Esophagus muscularis mucosa (tissue), 4 donors: ENCODE results near the gene GZMH. TPM values are rescaled to one million over a fixed set of nuclear protein-coding genes. Genes with fewer than 3 reads are reported as not detected.

Source experiments
- DNase-seq: peaks from one replicate; pipeline ENCODE4 v3.0.0-alpha.2; 2017; ENCODE audit errors: extremely low spot score
- H3K27ac ChIP-seq, 4 donors: fragments of 200-600 bp; sonication (generic); replicated peaks in 1 of 4; 1 replicate in 3 of 4; 2 replicates in 1 of 4; pipeline ENCODE4 v1.5.1; 2016 to 2019; ENCODE audit warnings: mild to moderate bottlenecking in 1 of 4
- H3K27me3 ChIP-seq, 4 donors: fragments of 200-600 bp; sonication (generic); one replicate each; pipeline versions ENCODE4 v1.5.1 to v1.6.0; 2016 to 2019
- H3K36me3 ChIP-seq, 4 donors: fragments of 200-600 bp; sonication (generic); one replicate each; pipeline ENCODE4 v1.5.1; 2016 to 2019
- H3K4me1 ChIP-seq, 4 donors: fragments of 200-600 bp; sonication (generic); one replicate each; pipeline ENCODE4 v1.5.1; 2016 to 2019
- H3K4me3 ChIP-seq, 4 donors: fragments of 200-600 bp; sonication (generic); 1 replicate in 2 of 4; 2 replicates in 2 of 4; pipeline ENCODE4 v1.5.1; 2016 to 2019; ENCODE audit warnings: mild to moderate bottlenecking in 4 of 4, moderate library complexity in 1 of 4
- H3K9me3 ChIP-seq, 4 donors: fragments of 200-600 bp; sonication (generic); 1 replicate in 3 of 4; 2 replicates in 1 of 4; pipeline ENCODE4 v1.5.1; 2016 to 2019
- EP300 ChIP-seq: sonication (generic); formaldehyde crosslinking; IDR thresholded peaks from one replicate; pipeline ENCODE4 v1.6.1; 2017; ENCODE audit warnings: antibody characterized with exemption
- POLR2A ChIP-seq: fragments of 450-650 bp; IDR thresholded peaks from one replicate; pipeline ENCODE4 v1.6.1; 2017; ENCODE audit warnings: antibody characterized with exemption, moderate library complexity, mild to moderate bottlenecking, low read depth
- POLR2AphosphoS5 ChIP-seq, 2 donors: sonication (generic); formaldehyde crosslinking; IDR thresholded peaks; one replicate each; pipeline ENCODE4 v1.6.1; 2017; ENCODE audit warnings: antibody characterized with exemption in 2 of 2
- WGBS: methylation state at CpG from one replicate; pipeline ENCODE4 v1.1.5; 2018; 5-methylcytosine and 5-hydroxymethylcytosine counted together
- intact Hi-C: fragments of 100-400 bp; cut with DNase I; formaldehyde crosslinking; loops from one replicate; pipeline ENCODE4 v1.15.1; 2023
- total RNA-seq, 4 donors: library from RNA; depleted of rRNA; stranded (reverse); fragments of >200 nt; gene quantifications; one replicate each; pipeline versions ENCODE4 v1.1.0 to v1.2.1, GENCODE V29; 2016
- TF ChIP-seq, protein P1 (sequence below), 3 experiments: fragments of 200-600 bp in 2 of 3; fragments of 450-650 bp in 1 of 3; sonication (generic) in 2 of 3; IDR thresholded peaks; one replicate each; pipeline ENCODE4 v1.5.1; 2017 to 2019; ENCODE audit warnings: antibody characterized with exemption in 3 of 3, mild to moderate bottlenecking in 2 of 3, moderate library complexity in 1 of 3

GZMH gene
- total RNA-seq, 4 donors from 2014 or later: 0.50 to 1.3 (median 0.97) TPM; not detected in 1

DNA sequence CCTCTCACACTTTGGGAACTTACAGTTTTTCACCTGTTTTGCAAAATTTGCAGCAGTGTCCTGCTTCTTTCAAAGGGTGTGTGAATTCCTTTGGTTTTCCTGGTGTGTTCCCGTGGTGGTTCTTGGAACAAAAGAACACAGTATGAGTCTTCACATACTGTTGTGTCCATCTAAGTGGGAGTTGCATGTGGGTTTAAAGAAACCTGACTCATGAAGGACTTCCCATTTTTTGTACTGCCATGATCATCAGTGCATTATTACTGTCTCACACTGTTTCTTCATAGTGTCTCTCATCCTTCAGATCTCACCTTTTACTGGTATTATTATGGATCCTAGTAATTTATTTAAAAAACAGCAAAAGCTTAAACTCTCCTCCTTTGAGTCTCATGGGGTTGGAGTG lies 3.8 kb upstream of the GZMH start:
- TF ChIP-seq, protein P1, sequence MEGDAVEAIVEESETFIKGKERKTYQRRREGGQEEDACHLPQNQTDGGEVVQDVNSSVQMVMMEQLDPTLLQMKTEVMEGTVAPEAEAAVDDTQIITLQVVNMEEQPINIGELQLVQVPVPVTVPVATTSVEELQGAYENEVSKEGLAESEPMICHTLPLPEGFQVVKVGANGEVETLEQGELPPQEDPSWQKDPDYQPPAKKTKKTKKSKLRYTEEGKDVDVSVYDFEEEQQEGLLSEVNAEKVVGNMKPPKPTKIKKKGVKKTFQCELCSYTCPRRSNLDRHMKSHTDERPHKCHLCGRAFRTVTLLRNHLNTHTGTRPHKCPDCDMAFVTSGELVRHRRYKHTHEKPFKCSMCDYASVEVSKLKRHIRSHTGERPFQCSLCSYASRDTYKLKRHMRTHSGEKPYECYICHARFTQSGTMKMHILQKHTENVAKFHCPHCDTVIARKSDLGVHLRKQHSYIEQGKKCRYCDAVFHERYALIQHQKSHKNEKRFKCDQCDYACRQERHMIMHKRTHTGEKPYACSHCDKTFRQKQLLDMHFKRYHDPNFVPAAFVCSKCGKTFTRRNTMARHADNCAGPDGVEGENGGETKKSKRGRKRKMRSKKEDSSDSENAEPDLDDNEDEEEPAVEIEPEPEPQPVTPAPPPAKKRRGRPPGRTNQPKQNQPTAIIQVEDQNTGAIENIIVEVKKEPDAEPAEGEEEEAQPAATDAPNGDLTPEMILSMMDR (IDR thresholded peaks at IDR 0.05): no peak
- TF ChIP-seq POLR2A: no peak
- TF ChIP-seq POLR2AphosphoS5 (IDR thresholded peaks at IDR 0.05): no peak
- TF ChIP-seq EP300: no peak
- Histone ChIP-seq H3K4me1 (no peaks in the 10 kb centered on the region), H3K9me3 (peaks cover 0 to 5% (median 0%) of the 10 kb centered on the region in 4 donors), H3K36me3 (no peaks in the 10 kb centered on the region), H3K27ac (no peak overlapping the region), H3K27me3 (no peaks in the 10 kb centered on the region), H3K4me3 (no peak overlapping the region)
- WGBS: 33% methylated on average over 1 of the region's 1 CpG
- intact Hi-C loops: no loop called here
- no peak for DNase-seq

DNA sequence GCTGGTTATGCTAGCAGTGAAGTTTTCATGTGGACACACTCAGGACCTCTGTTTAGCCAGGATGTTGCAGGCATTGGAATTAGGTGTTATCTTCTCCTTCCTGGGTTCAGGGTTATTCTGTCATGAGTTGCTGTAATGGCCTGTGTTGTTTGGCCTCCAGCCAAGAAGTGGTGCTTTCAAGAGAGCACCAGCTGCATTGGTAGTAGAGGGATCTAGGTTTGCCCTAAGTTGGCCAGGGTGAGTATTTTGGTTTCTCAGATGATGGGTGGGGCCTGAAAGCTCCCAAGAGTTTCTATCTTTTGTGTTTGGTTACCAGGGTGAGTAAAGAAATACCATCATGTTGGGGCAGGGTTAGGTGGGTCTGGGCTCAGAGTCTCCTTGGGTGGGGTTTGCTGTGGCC lies 2.7 kb upstream of the GZMH start:
- TF ChIP-seq EP300 (no peak), POLR2AphosphoS5 (IDR thresholded peaks at IDR 0.05) (no peak), POLR2A (no peak)
- TF ChIP-seq, protein P1 (IDR thresholded peaks at IDR 0.05): no peak
- H3K36me3 ChIP-seq: no peaks in the 10 kb centered on the region
- no peak overlapping the region for H3K27ac ChIP-seq
- intact Hi-C loops: no loop called here
- no peak for DNase-seq
- H3K4me1 ChIP-seq: no peaks in the 10 kb centered on the region
- H3K4me3 ChIP-seq: no peak overlapping the region
- H3K9me3 ChIP-seq: no peaks in the 10 kb centered on the region
- no peaks in the 10 kb centered on the region for H3K27me3 ChIP-seq

DNA sequence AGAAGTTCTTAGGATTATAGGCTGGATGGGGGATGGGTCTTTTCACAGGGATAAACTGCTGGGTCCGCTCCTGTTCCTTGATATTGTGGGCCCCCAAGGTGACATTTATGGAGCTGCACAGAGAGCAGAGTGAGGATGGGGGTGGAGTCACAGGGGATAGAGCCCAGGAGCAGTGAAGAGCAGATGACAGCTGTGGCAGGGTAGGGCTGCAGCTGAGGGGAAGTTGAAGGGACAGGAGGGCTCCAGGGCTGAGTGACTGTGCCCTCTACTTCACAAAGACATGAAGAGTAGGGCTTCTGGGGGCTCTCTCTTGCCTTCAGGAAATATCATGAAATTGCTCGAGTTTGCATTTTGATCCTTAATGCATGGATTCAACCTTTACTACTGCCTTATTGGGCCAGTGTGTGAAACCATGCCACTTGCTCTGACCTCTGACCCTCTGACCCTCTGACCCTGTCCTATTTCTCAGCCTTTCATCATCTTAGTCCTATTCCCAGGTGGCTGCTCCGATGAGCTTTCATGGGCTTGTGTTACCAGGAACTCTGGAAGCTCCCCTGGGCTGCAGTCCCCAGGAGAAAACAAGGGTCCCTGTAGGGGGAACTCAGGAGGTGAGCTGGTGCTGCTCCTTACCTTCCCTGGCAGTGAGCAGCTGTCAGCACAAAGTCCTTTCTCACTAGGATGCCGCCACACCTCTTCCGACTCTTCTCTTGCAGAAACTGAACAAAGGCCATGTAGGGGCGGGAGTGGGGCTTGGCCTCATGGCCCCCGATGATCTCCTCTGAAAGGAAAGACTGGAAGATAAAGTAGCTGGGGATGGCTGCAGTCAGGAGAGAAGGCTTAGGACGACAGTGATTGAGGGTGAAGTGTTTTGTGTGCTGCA lies 1.6 kb downstream of the GZMH start:
- H3K36me3 ChIP-seq: no peaks in the 10 kb centered on the region
- 48% methylated on average over 8 of the region's 8 CpGs for WGBS
- TF ChIP-seq POLR2A (no peak), EP300 (no peak), POLR2AphosphoS5 (IDR thresholded peaks at IDR 0.05) (no peak)
- TF ChIP-seq, protein P1 (IDR thresholded peaks at IDR 0.05): no peak
- no peaks in the 10 kb centered on the region for H3K27me3 ChIP-seq
- H3K4me3 ChIP-seq: no peak overlapping the region
- intact Hi-C loops: no loop called here
- no peak for DNase-seq
- no peaks in the 10 kb centered on the region for H3K4me1 ChIP-seq
- H3K27ac ChIP-seq: no peak overlapping the region
- no peaks in the 10 kb centered on the region for H3K9me3 ChIP-seq

DNA sequence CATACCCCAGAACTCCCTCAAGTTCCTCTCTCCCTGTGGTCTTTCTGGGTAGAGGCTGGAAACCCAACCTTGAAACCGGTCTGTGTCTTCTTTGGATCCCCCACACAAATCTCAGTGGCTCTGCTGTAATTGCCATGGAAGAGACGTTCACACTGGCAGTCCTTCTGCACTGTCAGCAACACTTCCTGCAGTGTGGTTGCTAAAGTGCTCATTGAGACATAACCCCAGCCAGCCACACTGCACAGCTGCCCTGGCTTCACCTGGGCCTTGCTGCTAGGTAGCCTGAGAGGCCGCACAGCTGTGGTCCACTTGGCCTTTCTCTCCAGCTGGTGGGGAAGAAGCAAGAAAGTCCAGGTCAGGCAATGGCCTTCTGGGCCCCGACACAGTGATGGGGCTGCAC lies 2.4 kb downstream of the GZMH start:
- 51% methylated on average over 2 of the region's 4 CpGs for WGBS
- intact Hi-C loops: no loop called here
- Histone ChIP-seq H3K36me3 (no peaks in the 10 kb centered on the region), H3K4me3 (no peak overlapping the region), H3K4me1 (no peaks in the 10 kb centered on the region), H3K27ac (no peak overlapping the region), H3K27me3 (no peaks in the 10 kb centered on the region), H3K9me3 (no peaks in the 10 kb centered on the region)
- DNase-seq: no peak
- TF ChIP-seq EP300 (no peak), POLR2A (no peak), POLR2AphosphoS5 (IDR thresholded peaks at IDR 0.05) (no peak)
- TF ChIP-seq, protein P1 (IDR thresholded peaks at IDR 0.05): no peak
